Uterus (tissue), 2 donors: Measurements from ENCODE around the gene CYP8B1.
A peak's percentile ranks its signal among the peaks of the same experiment; 100 is the strongest.

ENCODE experiments used
- POLR2A ChIP-seq, 2 donors: fragments of 450-650 bp; IDR thresholded peaks; one replicate each; pipeline ENCODE4 v1.6.1; 2016; ENCODE audit warnings: antibody characterized with exemption in 2 of 2, mild to moderate bottlenecking in 1 of 2, moderate library complexity in 1 of 2
- TF ChIP-seq, protein P1 (sequence below), 4 experiments: fragments of 200-600 bp in 2 of 4; fragments of 450-650 bp in 2 of 4; sonication (generic) in 2 of 4; IDR thresholded peaks; one replicate each; pipeline ENCODE4 v1.5.1; 2016 to 2019; ENCODE audit warnings: antibody characterized with exemption in 4 of 4, mild to moderate bottlenecking in 2 of 4, moderate library complexity in 1 of 4

DNA sequence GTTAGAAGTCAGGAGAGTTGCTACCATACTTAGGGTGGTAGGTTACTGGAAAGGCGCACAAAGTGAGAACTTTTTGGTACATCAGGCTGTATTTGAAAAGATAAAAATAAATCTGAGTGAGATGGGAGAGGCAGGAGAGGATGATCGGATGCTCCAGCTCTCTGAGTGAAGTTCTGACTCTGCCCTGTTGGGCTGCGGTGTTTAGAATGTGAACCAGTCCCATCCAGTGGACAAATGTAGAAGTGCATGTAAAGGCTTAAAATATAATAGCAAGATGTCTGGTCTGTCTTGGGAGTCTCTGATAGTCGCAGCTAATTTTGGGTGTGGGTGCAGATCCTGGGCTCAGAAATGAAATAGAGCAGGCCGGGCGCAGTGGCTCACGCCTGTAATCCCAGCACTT lies 36.1 kb downstream of the CYP8B1 start:
- TF ChIP-seq, protein P1, sequence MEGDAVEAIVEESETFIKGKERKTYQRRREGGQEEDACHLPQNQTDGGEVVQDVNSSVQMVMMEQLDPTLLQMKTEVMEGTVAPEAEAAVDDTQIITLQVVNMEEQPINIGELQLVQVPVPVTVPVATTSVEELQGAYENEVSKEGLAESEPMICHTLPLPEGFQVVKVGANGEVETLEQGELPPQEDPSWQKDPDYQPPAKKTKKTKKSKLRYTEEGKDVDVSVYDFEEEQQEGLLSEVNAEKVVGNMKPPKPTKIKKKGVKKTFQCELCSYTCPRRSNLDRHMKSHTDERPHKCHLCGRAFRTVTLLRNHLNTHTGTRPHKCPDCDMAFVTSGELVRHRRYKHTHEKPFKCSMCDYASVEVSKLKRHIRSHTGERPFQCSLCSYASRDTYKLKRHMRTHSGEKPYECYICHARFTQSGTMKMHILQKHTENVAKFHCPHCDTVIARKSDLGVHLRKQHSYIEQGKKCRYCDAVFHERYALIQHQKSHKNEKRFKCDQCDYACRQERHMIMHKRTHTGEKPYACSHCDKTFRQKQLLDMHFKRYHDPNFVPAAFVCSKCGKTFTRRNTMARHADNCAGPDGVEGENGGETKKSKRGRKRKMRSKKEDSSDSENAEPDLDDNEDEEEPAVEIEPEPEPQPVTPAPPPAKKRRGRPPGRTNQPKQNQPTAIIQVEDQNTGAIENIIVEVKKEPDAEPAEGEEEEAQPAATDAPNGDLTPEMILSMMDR (IDR thresholded peaks at IDR 0.05): peak; percentile 62 to 91 (median 82)
- TF ChIP-seq POLR2A (IDR thresholded peaks at IDR 0.05): no peak
